ENCODE measurements around the gene LSAMP.

DNA sequence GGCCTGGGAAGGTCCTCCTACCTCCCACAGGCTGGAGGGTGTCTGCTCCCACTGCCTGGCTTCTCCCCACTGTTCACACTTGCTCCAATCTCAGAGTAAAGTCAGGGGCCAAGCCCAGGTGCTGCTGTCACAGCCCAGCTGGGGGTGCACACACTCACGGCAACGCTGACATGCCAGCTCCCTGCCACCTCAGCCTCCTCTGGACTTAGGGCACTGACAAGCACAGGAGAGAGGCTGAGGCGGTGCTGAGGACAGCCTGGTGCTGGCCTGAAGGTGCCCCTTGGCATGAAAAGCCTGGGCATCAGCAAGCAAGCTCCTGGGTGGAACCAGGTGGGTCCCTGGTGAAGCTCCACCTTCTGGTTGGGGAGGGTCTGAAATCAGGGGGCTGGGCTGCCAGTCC, 53.0 kb downstream of the LSAMP start:
- no peak for TF ChIP-seq POLR2A (IDR thresholded peaks at IDR 0.05; ENCODE audit: low read length)
- TF ChIP-seq CTCF (IDR thresholded peaks at IDR 0.05), result no peak
